Gastrocnemius medialis (tissue), 4 donors: ENCODE measurements around the gene UBASH3B. TPM values are rescaled to one million over a fixed set of nuclear protein-coding genes. Genes with fewer than 3 reads are reported as not detected.

Source experiments
- ATAC-seq, 2 donors: fragments of 150-250 bp; one replicate each; pipeline ENCODE4 v1.9.1; 2016
- DNase-seq, 2 donors: peaks; one replicate each; pipeline ENCODE4 v3.0.0-alpha.2; 2019
- H3K27ac ChIP-seq, 4 donors: fragments of 200-600 bp; sonication (generic); 1 replicate in 1 of 4; 2 replicates in 3 of 4; pipeline ENCODE4 v1.5.1; 2016 to 2018; ENCODE audit warnings: mild to moderate bottlenecking in 2 of 4, moderate library complexity in 1 of 4
- H3K27me3 ChIP-seq, 3 donors: fragments of 200-600 bp; sonication (generic) in 2 of 3; 1 replicate in 1 of 3; 2 replicates in 2 of 3; pipeline versions ENCODE4 v1.5.1 to v1.6.0; 2016 to 2019; ENCODE audit warnings: mild to moderate bottlenecking in 1 of 3, moderate library complexity in 1 of 3
- H3K36me3 ChIP-seq, 2 donors: fragments of 200-600 bp; sonication (generic) in 1 of 2; one replicate each; pipeline ENCODE4 v1.5.1; 2017 to 2018
- H3K4me1 ChIP-seq, 2 donors: fragments of 200-600 bp; sonication (generic) in 1 of 2; one replicate each; pipeline ENCODE4 v1.5.1; 2016 to 2017; ENCODE audit warnings: mild to moderate bottlenecking in 2 of 2
- H3K4me3 ChIP-seq, 4 donors: fragments of 200-600 bp; sonication (generic) in 3 of 4; 1 replicate in 1 of 4; 2 replicates in 3 of 4; pipeline ENCODE4 v1.5.1; 2016 to 2019; ENCODE audit warnings: mild to moderate bottlenecking in 2 of 4
- H3K9me3 ChIP-seq, 3 donors: fragments of 200-600 bp; sonication (generic) in 2 of 3; 1 replicate in 1 of 3; 2 replicates in 2 of 3; pipeline ENCODE4 v1.5.1; 2016 to 2019
- CTCF ChIP-seq, 5 experiments: fragments of 450-650 bp in 3 of 5; fragments of 200-600 bp in 2 of 5; sonication (generic) in 2 of 5; IDR thresholded peaks in 4 of 5; conservative IDR thresholded peaks in 1 of 5; 1 replicate in 4 of 5; 2 replicates in 1 of 5; pipeline ENCODE4 v1.5.1; 2016 to 2019; ENCODE audit warnings: antibody characterized with exemption in 5 of 5, mild to moderate bottlenecking in 3 of 5, moderate library complexity in 3 of 5
- POLR2A ChIP-seq, 2 donors: fragments of 450-650 bp; IDR thresholded peaks; one replicate each; pipeline ENCODE4 v1.6.1; 2017; ENCODE audit warnings: antibody characterized with exemption in 2 of 2, mild to moderate bottlenecking in 2 of 2, moderate library complexity in 2 of 2
- in situ Hi-C, 4 donors: fragments of 200-750 bp; cut with MboI; loops; one replicate each; pipeline versions ENCODE4 v1.15.0 to v1.8.0; 2017; ENCODE audit warnings: low sequenced_read_pairs in 4 of 4
- intact Hi-C: fragments of 100-400 bp; cut with DNase I; formaldehyde crosslinking; loops from one replicate; pipeline ENCODE4 v1.15.1; 2023; ENCODE audit warnings: low total_unique reads
- total RNA-seq, 4 donors: library from RNA; depleted of rRNA; stranded (reverse); fragments of >200 nt; gene quantifications; one replicate each; pipeline versions ENCODE4 v1.1.0 to v1.2.3, GENCODE V29; 2016

The UBASH3B gene
- total RNA-seq, 4 donors from 2014 or later, result 0.32 to 2.9 (median 0.87) TPM

DNA sequence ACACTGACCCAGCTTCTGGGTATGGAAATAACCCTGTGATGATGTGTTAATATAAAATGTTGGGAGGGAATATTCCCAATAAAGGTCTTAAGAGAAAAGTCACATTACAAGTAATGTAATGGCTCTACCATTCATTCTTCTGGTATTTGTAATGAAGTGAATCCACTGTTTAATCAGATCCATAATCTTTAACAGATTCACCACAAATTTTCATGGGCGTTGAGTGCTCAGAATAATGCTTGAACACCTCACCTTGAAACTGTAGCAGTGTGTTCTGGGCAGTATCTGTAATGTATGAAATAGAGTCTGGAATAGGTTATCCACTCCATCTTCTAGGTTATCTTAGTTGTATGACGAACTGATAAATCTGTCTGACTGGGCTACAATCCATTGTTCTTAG lies 156.2 kb downstream of the UBASH3B start:
- no peak for ATAC-seq
- intact Hi-C loops (no loop called here), in situ Hi-C loops (no loop called here)
- H3K36me3 ChIP-seq, result no peaks in the 10 kb centered on the region
- TF ChIP-seq CTCF (IDR thresholded peaks at IDR 0.05 in 4 of 5, conservative IDR thresholded peaks at IDR 0.05 in 1 of 5), result no peak
- no peak overlapping the region for H3K4me3 ChIP-seq
- no peak overlapping the region for H3K27ac ChIP-seq
- H3K9me3 ChIP-seq, result no peaks in the 10 kb centered on the region
- H3K27me3 ChIP-seq, result no peaks in the 10 kb centered on the region
- no peak for DNase-seq
- peaks cover 0 to 3% of the 10 kb centered on the region in 2 donors for H3K4me1 ChIP-seq

- no peak for ATAC-seq
- H3K4me1 ChIP-seq, result peaks cover 0 to 11% of the 10 kb centered on the region in 2 donors
- TF ChIP-seq POLR2A (IDR thresholded peaks at IDR 0.05), result no peak
- no peak for TF ChIP-seq CTCF (IDR thresholded peaks at IDR 0.05 in 4 of 5, conservative IDR thresholded peaks at IDR 0.05 in 1 of 5)
- H3K36me3 ChIP-seq, result no peaks in the 10 kb centered on the region
- no peak overlapping the region for H3K4me3 ChIP-seq
- no peaks in the 10 kb centered on the region for H3K9me3 ChIP-seq
- intact Hi-C loops, result no loop called here
- no peak overlapping the region for H3K27ac ChIP-seq
- no peak for DNase-seq
- in situ Hi-C loops, result no loop called here
- H3K27me3 ChIP-seq, result no peaks in the 10 kb centered on the region
Observed at GRCh38 chr11:122812638-122813037, 157.1 kb downstream of the UBASH3B start.

- no peaks in the 10 kb centered on the region for H3K9me3 ChIP-seq
- no peak for DNase-seq
- TF ChIP-seq POLR2A (IDR thresholded peaks at IDR 0.05), result no peak
- no peak for TF ChIP-seq CTCF (IDR thresholded peaks at IDR 0.05 in 4 of 5, conservative IDR thresholded peaks at IDR 0.05 in 1 of 5)
- ATAC-seq, result no peak
- peaks cover 0 to 11% of the 10 kb centered on the region in 2 donors for H3K4me1 ChIP-seq
- in situ Hi-C loops (no loop called here), intact Hi-C loops (no loop called here)
- no peak overlapping the region for H3K27ac ChIP-seq
- H3K4me3 ChIP-seq, result no peak overlapping the region
- no peaks in the 10 kb centered on the region for H3K36me3 ChIP-seq
- no peaks in the 10 kb centered on the region for H3K27me3 ChIP-seq
Observed at GRCh38 chr11:122813176-122813893, 157.8 kb downstream of the UBASH3B start.

DNA sequence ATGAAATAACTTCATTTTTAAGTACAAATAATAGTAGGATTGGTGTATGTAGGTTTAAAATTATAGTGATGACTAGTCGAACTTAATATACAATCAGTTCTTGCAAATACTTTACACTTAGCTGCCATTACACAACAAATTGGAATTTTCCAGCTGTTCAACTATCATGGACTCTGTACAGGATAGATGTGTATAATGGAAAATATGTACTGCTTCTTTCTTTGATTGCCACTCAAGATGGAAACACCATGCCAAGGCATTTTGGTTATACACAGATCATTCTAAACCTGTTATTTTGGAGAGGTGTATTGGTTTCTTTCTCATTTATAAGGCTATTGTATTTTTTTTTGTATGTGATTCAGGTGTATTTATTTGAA lies 158.4 kb downstream of the UBASH3B start:
- in situ Hi-C loops, result no loop called here
- intact Hi-C loops, result no loop called here
- no peak overlapping the region for H3K4me3 ChIP-seq
- H3K36me3 ChIP-seq, result no peaks in the 10 kb centered on the region
- no peak for ATAC-seq
- no peak for TF ChIP-seq CTCF (IDR thresholded peaks at IDR 0.05 in 4 of 5, conservative IDR thresholded peaks at IDR 0.05 in 1 of 5)
- peaks cover 0 to 11% of the 10 kb centered on the region in 2 donors for H3K4me1 ChIP-seq
- no peak for DNase-seq
- H3K9me3 ChIP-seq, result no peaks in the 10 kb centered on the region
- H3K27ac ChIP-seq, result no peak overlapping the region
- H3K27me3 ChIP-seq, result no peaks in the 10 kb centered on the region

DNA sequence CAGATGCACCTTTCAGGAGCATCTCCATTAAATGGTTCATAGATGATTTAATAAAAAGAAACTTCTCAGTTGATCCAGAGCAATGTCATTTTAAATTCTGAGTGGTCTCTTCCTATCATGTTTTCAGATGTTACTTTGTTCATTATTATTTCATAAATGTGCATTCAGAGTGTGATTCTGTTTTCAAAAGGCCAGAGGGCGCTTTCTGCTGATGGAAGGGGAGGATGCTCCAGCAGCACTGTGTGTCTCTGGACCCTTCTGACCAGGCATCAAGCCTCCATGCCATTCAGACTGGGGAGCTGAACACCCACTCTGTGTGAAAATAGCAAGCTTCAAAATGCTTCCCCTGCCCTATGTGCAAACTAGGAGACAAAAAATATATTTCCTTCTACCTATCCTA lies 158.9 kb downstream of the UBASH3B start:
- in situ Hi-C loops, result no loop called here
- ATAC-seq, result no peak
- intact Hi-C loops, result no loop called here
- H3K4me3 ChIP-seq, result no peak overlapping the region
- peaks cover 0 to 11% of the 10 kb centered on the region in 2 donors for H3K4me1 ChIP-seq
- no peaks in the 10 kb centered on the region for H3K36me3 ChIP-seq
- H3K27ac ChIP-seq, result no peak overlapping the region
- no peaks in the 10 kb centered on the region for H3K27me3 ChIP-seq
- DNase-seq, result no peak
- no peaks in the 10 kb centered on the region for H3K9me3 ChIP-seq
- no peak for TF ChIP-seq POLR2A (IDR thresholded peaks at IDR 0.05)
- no peak for TF ChIP-seq CTCF (IDR thresholded peaks at IDR 0.05 in 4 of 5, conservative IDR thresholded peaks at IDR 0.05 in 1 of 5)
